ENCODE measurements around the gene RPL13.

RPL13 gene

GRCh38 chr16:89545044-89545830, 15.2 kb upstream of the RPL13 start:
- no peak for DNase-seq

GRCh38 chr16:89545831-89546574, 14.5 kb upstream of the RPL13 start:
- no peak for DNase-seq

- DNase-seq: no peak
Observed at GRCh38 chr16:89546781-89547180, 13.7 kb upstream of the RPL13 start.

GRCh38 chr16:89547291-89547690, 13.2 kb upstream of the RPL13 start:
- no peak for DNase-seq

- no peak for DNase-seq
Observed at GRCh38 chr16:89547860-89548259, 12.6 kb upstream of the RPL13 start.

- DNase-seq: no peak
Observed at GRCh38 chr16:89548344-89549006, 12.0 kb upstream of the RPL13 start.

- DNase-seq: no peak
Observed at GRCh38 chr16:89549007-89549700, 11.3 kb upstream of the RPL13 start.

GRCh38 chr16:89550421-89551007, 10.0 kb upstream of the RPL13 start:
- no peak for DNase-seq

- no peak for DNase-seq
Observed at GRCh38 chr16:89552329-89552728, 8.2 kb upstream of the RPL13 start.

- DNase-seq: no peak
Observed at GRCh38 chr16:89552913-89553312, 7.6 kb upstream of the RPL13 start.

GRCh38 chr16:89553733-89554132, 6.7 kb upstream of the RPL13 start:
- DNase-seq: no peak

- no peak for DNase-seq
Observed at GRCh38 chr16:89554343-89554742, 6.1 kb upstream of the RPL13 start.

GRCh38 chr16:89555265-89555664, 5.2 kb upstream of the RPL13 start:
- DNase-seq: no peak

- no peak for DNase-seq
Observed at GRCh38 chr16:89555780-89556179, 4.7 kb upstream of the RPL13 start.

- DNase-seq: no peak
Observed at GRCh38 chr16:89556750-89557689, 3.5 kb upstream of the RPL13 start.

- DNase-seq: no peak
Observed at GRCh38 chr16:89557690-89558490, 2.6 kb upstream of the RPL13 start.

GRCh38 chr16:89561142-89561883, 831 bp downstream of the RPL13 start:
- DNase-seq: no peak

GRCh38 chr16:89561884-89562599, 1.6 kb downstream of the RPL13 start:
- DNase-seq: no peak

- no peak for DNase-seq
Observed at GRCh38 chr16:89562939-89563338, 2.5 kb downstream of the RPL13 start.
